Measurements from ENCODE around the gene GPR52.

The GPR52 gene

GRCh38 chr1:174497478-174497877 is 49.7 kb downstream of the GPR52 start (continued):
- TF ChIP-seq SP2 (tag by site-specific recombination; IDR thresholded peaks at IDR 0.05) (no peak), ZNF555 (tag by site-specific recombination; conservative IDR thresholded peaks at IDR 0.05) (no peak), ZNF529 (tag by site-specific recombination; IDR thresholded peaks at IDR 0.05; ENCODE audit: insufficient replicate concordance) (no peak), ZNF335 (tag by site-specific recombination; conservative IDR thresholded peaks at IDR 0.05) (no peak), ZNF596 (tag by site-specific recombination; IDR thresholded peaks at IDR 0.05) (no peak), ZNF398 (tag by site-specific recombination; IDR thresholded peaks at IDR 0.05) (no peak), ZNF140 (tag by site-specific recombination; IDR thresholded peaks at IDR 0.05) (no peak)
